Thoracic aorta (tissue), 2 donors: ENCODE results near the gene STRADA. TPM values are rescaled to one million over a fixed set of nuclear protein-coding genes. Genes with fewer than 3 reads are reported as not detected.
A peak's percentile ranks its signal among the peaks of the same experiment; 100 is the strongest.

ENCODE experiments used
- ATAC-seq: fragments of 150-250 bp; one replicate; pipeline ENCODE4 v1.8.0; 2017; ENCODE audit warnings: low read depth; ENCODE audit not compliant: insufficient number of reproducible peaks, low FRiP score
- DNase-seq: peaks from one replicate; pipeline ENCODE4 v3.0.0-alpha.2; 2020; ENCODE audit warnings: low spot score
- H3K27ac ChIP-seq, 2 donors: fragments of 200-600 bp; sonication (generic); 1 replicate in 1 of 2; 2 replicates in 1 of 2; pipeline ENCODE4 v1.5.1; 2016; ENCODE audit warnings: mild to moderate bottlenecking in 2 of 2, moderate library complexity in 2 of 2
- H3K27me3 ChIP-seq: fragments of 200-600 bp; sonication (generic); replicated peaks from 2 replicates; pipeline ENCODE4 v1.6.0; 2016; ENCODE audit warnings: mild to moderate bottlenecking; ENCODE audit not compliant: insufficient read depth
- H3K36me3 ChIP-seq: fragments of 200-600 bp; sonication (generic); one replicate; pipeline ENCODE4 v1.5.1; 2016
- H3K4me1 ChIP-seq, 2 donors: fragments of 200-600 bp; sonication (generic); 1 replicate in 1 of 2; 2 replicates in 1 of 2; pipeline versions ENCODE4 v1.5.1 to v1.6.0; 2016; ENCODE audit warnings: low read depth in 2 of 2, mild to moderate bottlenecking in 1 of 2; ENCODE audit not compliant: control insufficient read depth in 1 of 2
- H3K4me3 ChIP-seq: fragments of 200-600 bp; sonication (generic); 2 replicates; pipeline ENCODE4 v1.5.1; 2016; ENCODE audit warnings: mild to moderate bottlenecking
- H3K9me3 ChIP-seq: fragments of 200-600 bp; sonication (generic); 2 replicates; pipeline ENCODE4 v1.5.1; 2016
- total RNA-seq, 2 donors: library from RNA; depleted of rRNA; stranded (reverse); fragments of >200 nt; gene quantifications; one replicate each; pipeline versions ENCODE4 v1.1.0 to v1.2.3, GENCODE V29; 2016
- TF ChIP-seq, protein P1 (sequence below): fragments of 200-600 bp; sonication (generic); IDR thresholded peaks from one replicate; pipeline ENCODE4 v1.5.1; 2019; ENCODE audit warnings: antibody characterized with exemption

The STRADA gene
- total RNA-seq, 2 donors from 2014 or later, result 40.9 to 62.2 TPM

- TF ChIP-seq, protein P1, sequence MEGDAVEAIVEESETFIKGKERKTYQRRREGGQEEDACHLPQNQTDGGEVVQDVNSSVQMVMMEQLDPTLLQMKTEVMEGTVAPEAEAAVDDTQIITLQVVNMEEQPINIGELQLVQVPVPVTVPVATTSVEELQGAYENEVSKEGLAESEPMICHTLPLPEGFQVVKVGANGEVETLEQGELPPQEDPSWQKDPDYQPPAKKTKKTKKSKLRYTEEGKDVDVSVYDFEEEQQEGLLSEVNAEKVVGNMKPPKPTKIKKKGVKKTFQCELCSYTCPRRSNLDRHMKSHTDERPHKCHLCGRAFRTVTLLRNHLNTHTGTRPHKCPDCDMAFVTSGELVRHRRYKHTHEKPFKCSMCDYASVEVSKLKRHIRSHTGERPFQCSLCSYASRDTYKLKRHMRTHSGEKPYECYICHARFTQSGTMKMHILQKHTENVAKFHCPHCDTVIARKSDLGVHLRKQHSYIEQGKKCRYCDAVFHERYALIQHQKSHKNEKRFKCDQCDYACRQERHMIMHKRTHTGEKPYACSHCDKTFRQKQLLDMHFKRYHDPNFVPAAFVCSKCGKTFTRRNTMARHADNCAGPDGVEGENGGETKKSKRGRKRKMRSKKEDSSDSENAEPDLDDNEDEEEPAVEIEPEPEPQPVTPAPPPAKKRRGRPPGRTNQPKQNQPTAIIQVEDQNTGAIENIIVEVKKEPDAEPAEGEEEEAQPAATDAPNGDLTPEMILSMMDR, result no peak
- H3K4me1 ChIP-seq, result peaks cover 15 to 36% of the 10 kb centered on the region in 2 donors
- DNase-seq (no peak), ATAC-seq (no peak)
- H3K27ac ChIP-seq, result no peak overlapping the region
- no peaks in the 10 kb centered on the region for H3K9me3 ChIP-seq
- no peaks in the 10 kb centered on the region for H3K27me3 ChIP-seq
- peaks cover 24% of the 10 kb centered on the region for H3K36me3 ChIP-seq
- H3K4me3 ChIP-seq, result no peak overlapping the region
Measured at GRCh38 chr17:63679214-63679613, 62.4 kb downstream of the STRADA start.

DNA sequence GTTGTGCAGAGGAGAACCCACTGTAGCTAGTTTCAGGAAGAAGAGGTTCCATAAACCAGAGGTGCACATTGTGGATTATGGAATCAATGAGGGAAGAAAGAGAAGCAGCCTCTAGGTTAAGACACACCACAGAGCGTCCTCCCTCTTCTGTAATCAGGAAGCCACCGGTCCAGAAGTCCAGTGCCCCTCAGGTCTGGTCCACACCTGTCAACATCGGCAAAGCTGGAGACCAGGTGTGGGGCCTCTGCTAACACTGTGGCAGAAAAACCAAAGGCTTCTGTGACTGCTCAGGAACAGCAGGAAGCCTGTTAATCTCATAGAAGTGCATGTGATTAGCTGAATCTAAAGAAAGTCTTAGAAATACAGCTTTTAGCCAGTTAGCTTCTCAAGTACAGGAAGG, 65.0 kb downstream of the STRADA start:
- ATAC-seq (no peak), DNase-seq (no peak)
- H3K4me1 ChIP-seq, result peaks cover 16 to 39% of the 10 kb centered on the region in 2 donors
- TF ChIP-seq, protein P1, result no peak
- H3K27ac ChIP-seq, result peak overlapping the region; percentile 86 to 88
- no peak overlapping the region for H3K4me3 ChIP-seq
- H3K27me3 ChIP-seq, result no peaks in the 10 kb centered on the region
- H3K36me3 ChIP-seq, result peaks cover 6% of the 10 kb centered on the region
- H3K9me3 ChIP-seq, result no peaks in the 10 kb centered on the region

DNA sequence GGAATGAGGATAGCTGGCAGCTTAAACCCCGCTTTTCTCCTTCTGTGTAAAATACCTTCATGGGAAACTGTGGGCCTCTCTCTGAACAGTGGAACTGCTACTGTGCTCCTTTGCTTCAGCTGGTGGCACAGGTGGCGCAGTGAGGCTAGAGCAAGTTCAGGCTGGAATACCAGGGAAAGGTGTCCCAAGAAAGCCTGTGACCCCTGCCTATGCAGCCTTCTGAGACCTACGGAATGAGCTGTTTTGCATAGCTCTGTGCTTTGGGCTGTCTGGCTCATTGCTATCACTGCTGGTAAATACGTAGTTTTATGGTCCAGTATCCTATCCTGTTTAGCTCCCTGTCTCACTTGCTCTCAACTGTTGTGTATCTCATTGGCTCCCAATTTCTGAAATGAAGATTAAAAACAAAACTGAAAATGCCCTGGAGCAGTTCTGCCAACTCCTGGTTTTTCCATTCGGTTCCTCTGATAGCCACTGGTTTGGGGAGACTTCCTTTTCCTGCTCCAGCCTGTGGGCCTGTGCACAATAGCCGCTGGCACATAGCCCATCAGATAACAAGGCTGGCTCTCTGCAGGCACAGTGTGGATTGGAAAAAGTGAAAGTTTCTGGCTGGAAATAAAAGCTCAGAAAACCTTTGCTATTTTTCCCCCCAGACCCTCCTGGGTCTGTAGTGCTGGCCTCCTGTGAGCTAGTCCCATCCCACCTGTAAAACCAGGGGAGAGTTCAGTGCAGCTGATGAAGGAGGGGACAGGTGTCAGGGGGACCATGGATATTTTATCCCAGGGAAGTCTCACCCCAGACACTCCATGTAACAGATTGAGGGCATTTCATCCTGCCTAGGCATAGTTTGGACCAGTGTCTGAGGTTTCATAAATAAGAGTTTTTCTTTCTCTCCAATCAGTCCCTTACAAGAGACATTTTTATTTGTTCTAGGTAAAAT, 65.7 kb downstream of the STRADA start:
- DNase-seq (peak; percentile 67), ATAC-seq (peak; percentile 86)
- peaks cover 16 to 39% of the 10 kb centered on the region in 2 donors for H3K4me1 ChIP-seq
- peak overlapping the region; percentile 86 to 88 for H3K27ac ChIP-seq
- H3K4me3 ChIP-seq, result peak overlapping the region; percentile 58
- TF ChIP-seq, protein P1, result no peak
- peaks cover 5% of the 10 kb centered on the region for H3K36me3 ChIP-seq
- no peaks in the 10 kb centered on the region for H3K9me3 ChIP-seq
- H3K27me3 ChIP-seq, result no peaks in the 10 kb centered on the region

GRCh38 chr17:63675231-63675606, 66.4 kb downstream of the STRADA start:
- ATAC-seq (no peak), DNase-seq (no peak)
- TF ChIP-seq, protein P1, result no peak
- no peaks in the 10 kb centered on the region for H3K9me3 ChIP-seq
- peak overlapping the region; percentile 86 to 88 for H3K27ac ChIP-seq
- H3K36me3 ChIP-seq, result peaks cover 5% of the 10 kb centered on the region
- H3K4me1 ChIP-seq, result peaks cover 16 to 39% of the 10 kb centered on the region in 2 donors
- H3K27me3 ChIP-seq, result no peaks in the 10 kb centered on the region
- H3K4me3 ChIP-seq, result peak overlapping the region; percentile 58

GRCh38 chr17:63672856-63673255, 68.7 kb downstream of the STRADA start:
- TF ChIP-seq, protein P1, result no peak
- Histone ChIP-seq H3K36me3 (peaks cover 9% of the 10 kb centered on the region), H3K27me3 (no peaks in the 10 kb centered on the region), H3K4me3 (no peak overlapping the region), H3K27ac (no peak overlapping the region), H3K9me3 (no peaks in the 10 kb centered on the region), H3K4me1 (peaks cover 16 to 39% of the 10 kb centered on the region in 2 donors)
- ATAC-seq, result no peak
- no peak for DNase-seq
